ENCODE results near the gene ASF1A. TPM values are rescaled to one million over a fixed set of nuclear protein-coding genes. Genes with fewer than 3 reads are reported as not detected.

Gene ASF1A
- total RNA-seq, 1 donor from 2014 or later, result 6.8 TPM

- H3K27ac ChIP-seq, result no peak overlapping the region
- H3K4me1 ChIP-seq, result no peaks in the 10 kb centered on the region
- TF ChIP-seq CTCF (IDR thresholded peaks at IDR 0.05), result no peak
- H3K36me3 ChIP-seq, result no peaks in the 10 kb centered on the region
- no peak for DNase-seq (ENCODE audit: low spot score in 2 of 2)
- H3K4me3 ChIP-seq, result no peak overlapping the region
- intact Hi-C loops (cut with DNase I), result no loop called here
- H3K9me3 ChIP-seq, result peaks cover 0 to 27% of the 10 kb centered on the region in 2 donors
- no peaks in the 10 kb centered on the region for H3K27me3 ChIP-seq
Measured at GRCh38 chr6:118953391-118953790, 59.4 kb downstream of the ASF1A start.

Other genes starting within 250 kb of the ASF1A start
- 15.0 TPM for gene CEP85L, start 242.6 kb upstream of the ASF1A start, total RNA-seq
- 5.5 TPM for gene MCM9, start 41.0 kb downstream of the ASF1A start, total RNA-seq
- 3.1 TPM for gene FAM184A, start 184.5 kb downstream of the ASF1A start, total RNA-seq